Astrocyte (in vitro differentiated cells and primary cell): ENCODE data around the gene BCAN. TPM values are rescaled to one million over a fixed set of nuclear protein-coding genes. Genes with fewer than 3 reads are reported as not detected.

ENCODE experiments used
- DNase-seq: peaks from one replicate; pipeline ENCODE4 v3.0.0-alpha.2; 2010; ENCODE audit warnings: low read depth
- FAIRE-seq: peaks from 2 replicates; lab custom pipeline; 2011; peaks lifted over from hg19 to GRCh38; lab: Jason Lieb, UNC
- H2AFZ ChIP-seq: 2 replicates; pipeline ENCODE4 v1.6.0; 2012; ENCODE audit warnings: low read depth, low read length, inconsistent platforms
- H3K27ac ChIP-seq: 2 replicates; pipeline ENCODE4 v1.5.1; 2011; ENCODE audit warnings: low read depth, low read length, inconsistent platforms
- H3K27me3 ChIP-seq: 2 replicates; pipeline ENCODE4 v1.6.0; 2011; ENCODE audit warnings: low read length, inconsistent platforms; ENCODE audit not compliant: insufficient read depth
- H3K36me3 ChIP-seq: 2 replicates; pipeline ENCODE4 v1.5.1; 2011; ENCODE audit warnings: low read length, inconsistent platforms; ENCODE audit not compliant: insufficient read depth
- H3K4me1 ChIP-seq: 2 replicates; pipeline ENCODE4 v1.5.1; 2011; ENCODE audit warnings: low read length, inconsistent platforms; ENCODE audit not compliant: insufficient read depth
- H3K4me2 ChIP-seq: 2 replicates; pipeline ENCODE4 v1.6.0; 2012; ENCODE audit warnings: low read length, inconsistent platforms
- H3K4me3 ChIP-seq: 2 replicates; pipeline ENCODE4 v1.5.1; 2011; ENCODE audit warnings: low read depth, mild to moderate bottlenecking, low read length, inconsistent platforms; ENCODE audit not compliant: insufficient read depth
- H3K79me2 ChIP-seq: 2 replicates; pipeline ENCODE4 v1.6.0; 2012; ENCODE audit warnings: mild to moderate bottlenecking, low read length, inconsistent platforms; ENCODE audit not compliant: insufficient read depth
- H3K9ac ChIP-seq: 2 replicates; pipeline ENCODE4 v1.6.0; 2012; ENCODE audit warnings: mild to moderate bottlenecking, low read length, inconsistent platforms
- H3K9me3 ChIP-seq: 2 replicates; pipeline ENCODE4 v1.5.1; 2012; ENCODE audit warnings: low read depth, mild to moderate bottlenecking, low read length, inconsistent platforms; ENCODE audit not compliant: insufficient read depth
- H4K20me1 ChIP-seq: 2 replicates; pipeline ENCODE4 v1.6.0; 2012; ENCODE audit warnings: low read length, inconsistent platforms; ENCODE audit not compliant: insufficient read depth
- H3K27ac Mint-ChIP-seq: one replicate; pipeline ENCODE4 v1.8.0; 2021; ENCODE audit warnings: mild to moderate bottlenecking, mixed read lengths; ENCODE audit not compliant: unreplicated experiment
- H3K27me3 Mint-ChIP-seq: one replicate; pipeline ENCODE4 v1.8.0; 2021; ENCODE audit warnings: low read depth, mixed read lengths; ENCODE audit not compliant: unreplicated experiment
- H3K36me3 Mint-ChIP-seq: one replicate; pipeline ENCODE4 v1.8.0; 2021; ENCODE audit warnings: low read depth, mixed read lengths; ENCODE audit not compliant: unreplicated experiment
- H3K4me1 Mint-ChIP-seq: one replicate; pipeline ENCODE4 v1.8.0; 2021; ENCODE audit warnings: low read depth, mixed read lengths; ENCODE audit not compliant: unreplicated experiment
- H3K4me3 Mint-ChIP-seq: one replicate; pipeline ENCODE4 v1.8.0; 2021; ENCODE audit warnings: mild to moderate bottlenecking, moderate library complexity, mixed read lengths; ENCODE audit not compliant: unreplicated experiment
- H3K9me3 Mint-ChIP-seq: one replicate; pipeline ENCODE4 v1.8.0; 2021; ENCODE audit warnings: mild to moderate bottlenecking, mixed read lengths; ENCODE audit not compliant: unreplicated experiment
- EZH2 ChIP-seq: IDR thresholded peaks from 2 replicates; pipeline ENCODE4 v1.6.1; 2012; ENCODE audit warnings: mild to moderate bottlenecking, low read length, inconsistent platforms; ENCODE audit not compliant: insufficient read depth
- total RNA-seq: library from RNA; stranded (reverse); gene quantifications from 2 replicates; pipeline ENCODE4 v1.2.1, GENCODE V29; 2021
- TF ChIP-seq, protein P1 (sequence below): IDR thresholded peaks from 2 replicates; pipeline ENCODE4 v1.5.1; 2011; ENCODE audit warnings: low read depth, mild to moderate bottlenecking, inconsistent platforms, low read length, moderate library complexity; ENCODE audit not compliant: insufficient read depth

Gene BCAN
- total RNA-seq, 1 donor from 2014 or later: 0.41 TPM

DNA sequence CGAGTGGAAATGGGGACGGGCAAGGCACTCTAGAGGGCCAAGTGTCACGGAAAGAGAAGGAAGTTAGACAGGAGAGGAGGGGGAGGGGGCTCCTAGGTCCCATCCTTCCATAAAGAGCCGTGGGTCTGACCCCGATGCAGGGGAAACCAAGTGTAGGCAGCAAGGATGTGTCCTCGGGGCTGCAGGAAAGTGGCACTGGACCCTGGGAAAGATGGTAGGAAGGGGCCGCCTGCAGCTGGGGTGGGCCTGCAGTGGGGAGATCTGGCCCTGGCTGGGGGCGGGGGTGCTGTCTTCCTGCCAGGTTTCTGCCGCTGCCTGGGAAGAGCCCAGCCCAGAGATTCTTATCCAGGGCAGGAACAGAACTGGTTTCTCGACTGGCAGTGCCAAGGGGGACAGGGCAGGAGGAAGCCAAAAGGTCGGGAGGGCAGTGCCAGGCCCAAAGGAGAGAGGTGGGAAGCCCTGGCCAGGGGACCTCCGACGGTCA lies 50.6 kb downstream of the BCAN start:
- Histone ChIP-seq H3K9me3 (no peaks in the 10 kb centered on the region), H3K4me3 (no peak overlapping the region), H4K20me1 (no peaks in the 10 kb centered on the region), H3K27me3 (peaks cover 2% of the 10 kb centered on the region), H3K4me1 (peaks cover 29% of the 10 kb centered on the region), H3K4me2 (peak overlapping the region; percentile 55), H3K9ac (no peak overlapping the region), H2AFZ (no peak overlapping the region), H3K36me3 (no peaks in the 10 kb centered on the region), H3K79me2 (no peaks in the 10 kb centered on the region), H3K27ac (no peak overlapping the region)
- Mint-ChIP-seq H3K36me3 (no peaks in the 10 kb centered on the region), H3K27ac (peak overlapping the region; percentile 79), H3K4me3 (peak overlapping the region; percentile 45), H3K9me3 (no peaks in the 10 kb centered on the region), H3K4me1 (peaks cover 48% of the 10 kb centered on the region), H3K27me3 (no peaks in the 10 kb centered on the region)
- DNase-seq (no peak), FAIRE-seq (no peak)
- TF ChIP-seq EZH2: no peak
- TF ChIP-seq, protein P1, sequence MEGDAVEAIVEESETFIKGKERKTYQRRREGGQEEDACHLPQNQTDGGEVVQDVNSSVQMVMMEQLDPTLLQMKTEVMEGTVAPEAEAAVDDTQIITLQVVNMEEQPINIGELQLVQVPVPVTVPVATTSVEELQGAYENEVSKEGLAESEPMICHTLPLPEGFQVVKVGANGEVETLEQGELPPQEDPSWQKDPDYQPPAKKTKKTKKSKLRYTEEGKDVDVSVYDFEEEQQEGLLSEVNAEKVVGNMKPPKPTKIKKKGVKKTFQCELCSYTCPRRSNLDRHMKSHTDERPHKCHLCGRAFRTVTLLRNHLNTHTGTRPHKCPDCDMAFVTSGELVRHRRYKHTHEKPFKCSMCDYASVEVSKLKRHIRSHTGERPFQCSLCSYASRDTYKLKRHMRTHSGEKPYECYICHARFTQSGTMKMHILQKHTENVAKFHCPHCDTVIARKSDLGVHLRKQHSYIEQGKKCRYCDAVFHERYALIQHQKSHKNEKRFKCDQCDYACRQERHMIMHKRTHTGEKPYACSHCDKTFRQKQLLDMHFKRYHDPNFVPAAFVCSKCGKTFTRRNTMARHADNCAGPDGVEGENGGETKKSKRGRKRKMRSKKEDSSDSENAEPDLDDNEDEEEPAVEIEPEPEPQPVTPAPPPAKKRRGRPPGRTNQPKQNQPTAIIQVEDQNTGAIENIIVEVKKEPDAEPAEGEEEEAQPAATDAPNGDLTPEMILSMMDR: no peak

DNA sequence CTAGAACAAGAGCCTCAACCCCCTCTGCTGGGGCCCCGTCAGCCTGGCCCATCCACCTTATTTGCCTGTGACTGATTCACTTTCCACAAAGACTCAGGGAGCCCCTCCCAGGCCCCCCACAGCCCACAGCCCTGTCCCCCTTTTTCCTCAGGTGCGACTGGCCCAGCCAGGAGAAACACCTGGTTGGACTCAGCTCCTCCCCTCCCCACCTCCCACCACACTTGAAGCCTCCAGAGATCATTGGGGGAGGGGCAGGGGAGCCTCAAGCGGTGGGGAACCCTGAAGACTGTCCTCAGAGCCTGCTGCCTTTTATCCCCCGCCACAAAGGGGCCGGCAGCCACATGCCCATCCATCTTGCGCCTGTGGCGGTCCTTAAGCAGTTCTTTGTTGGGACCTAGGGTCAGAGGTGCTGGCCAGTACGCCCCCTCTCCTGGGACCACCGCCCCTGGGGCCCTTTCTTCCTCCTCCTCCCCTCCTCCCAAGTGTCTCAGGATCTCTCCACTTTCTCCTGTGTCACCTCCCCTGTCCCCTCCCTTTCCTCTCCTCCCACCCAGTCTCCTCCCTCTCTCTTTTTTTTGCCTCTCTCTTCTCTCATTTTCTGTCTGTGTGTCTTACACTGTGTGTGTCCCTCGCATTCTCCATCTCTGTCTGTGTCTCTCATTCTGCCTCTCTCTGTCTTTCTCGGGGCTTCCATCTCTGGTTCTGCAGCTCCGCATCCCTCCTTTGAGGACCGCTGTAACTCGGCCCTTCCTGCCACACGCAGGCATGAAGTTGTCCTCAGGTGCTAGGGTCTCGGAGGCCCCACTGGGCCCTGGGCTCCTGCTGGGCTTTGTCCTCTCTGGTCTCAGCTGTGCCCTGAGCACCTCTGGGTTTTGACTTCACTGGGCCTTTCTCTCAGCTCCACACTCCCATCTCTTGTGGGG lies 51.3 kb downstream of the BCAN start:
- H3K27ac ChIP-seq: no peak overlapping the region
- H2AFZ ChIP-seq: no peak overlapping the region
- Mint-ChIP-seq H3K27me3 (no peaks in the 10 kb centered on the region), H3K4me3 (peak overlapping the region; percentile 4), H3K9me3 (no peaks in the 10 kb centered on the region), H3K4me1 (peaks cover 50% of the 10 kb centered on the region), H3K36me3 (peaks cover 3% of the 10 kb centered on the region), H3K27ac (peak overlapping the region; percentile 16)
- H4K20me1 ChIP-seq: no peaks in the 10 kb centered on the region
- no peaks in the 10 kb centered on the region for H3K36me3 ChIP-seq
- peaks cover 29% of the 10 kb centered on the region for H3K4me1 ChIP-seq
- no peaks in the 10 kb centered on the region for H3K79me2 ChIP-seq
- TF ChIP-seq, protein P1: no peak
- no peaks in the 10 kb centered on the region for H3K9me3 ChIP-seq
- no peak for FAIRE-seq
- peaks cover 2% of the 10 kb centered on the region for H3K27me3 ChIP-seq
- no peak overlapping the region for H3K4me2 ChIP-seq
- DNase-seq: no peak
- H3K4me3 ChIP-seq: no peak overlapping the region
- H3K9ac ChIP-seq: no peak overlapping the region
